GM19395 (cell line): ENCODE measurements around the gene CCDC194.
"Not testable (repeated sequence)": the region's sequence is repeated elsewhere in the genome, so short reads cannot be mapped to it uniquely, and the experiment has no call there.

Experiments used
- ATAC-seq: cut with Tn5 transposase; IDR thresholded peaks from one replicate; pipeline ENCODE4 v1.9.1; 2021; ENCODE audit warnings: mild to moderate bottlenecking, moderate library complexity; ENCODE audit not compliant: unreplicated experiment

CCDC194 gene

DNA sequence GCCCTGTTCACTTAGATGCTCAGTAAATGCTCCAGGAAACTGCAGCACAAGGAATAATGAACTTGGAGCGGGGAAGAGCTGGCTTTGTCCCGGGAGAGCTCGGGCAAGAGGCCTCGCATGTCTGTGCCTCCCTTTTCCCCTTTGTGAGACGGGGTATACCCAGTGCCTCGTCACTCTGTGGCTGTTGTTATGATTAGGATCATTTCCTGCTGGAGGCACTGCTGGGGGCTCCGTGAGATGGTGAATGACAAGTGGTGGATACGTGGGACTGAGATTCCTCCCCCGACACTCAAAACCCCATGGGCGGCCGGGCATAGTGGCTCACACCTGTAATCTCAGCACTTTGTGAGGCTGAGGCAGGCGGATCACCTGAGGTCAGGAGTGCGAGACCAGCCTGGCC, 15.7 kb downstream of the CCDC194 start:
- ATAC-seq, result no peak

DNA sequence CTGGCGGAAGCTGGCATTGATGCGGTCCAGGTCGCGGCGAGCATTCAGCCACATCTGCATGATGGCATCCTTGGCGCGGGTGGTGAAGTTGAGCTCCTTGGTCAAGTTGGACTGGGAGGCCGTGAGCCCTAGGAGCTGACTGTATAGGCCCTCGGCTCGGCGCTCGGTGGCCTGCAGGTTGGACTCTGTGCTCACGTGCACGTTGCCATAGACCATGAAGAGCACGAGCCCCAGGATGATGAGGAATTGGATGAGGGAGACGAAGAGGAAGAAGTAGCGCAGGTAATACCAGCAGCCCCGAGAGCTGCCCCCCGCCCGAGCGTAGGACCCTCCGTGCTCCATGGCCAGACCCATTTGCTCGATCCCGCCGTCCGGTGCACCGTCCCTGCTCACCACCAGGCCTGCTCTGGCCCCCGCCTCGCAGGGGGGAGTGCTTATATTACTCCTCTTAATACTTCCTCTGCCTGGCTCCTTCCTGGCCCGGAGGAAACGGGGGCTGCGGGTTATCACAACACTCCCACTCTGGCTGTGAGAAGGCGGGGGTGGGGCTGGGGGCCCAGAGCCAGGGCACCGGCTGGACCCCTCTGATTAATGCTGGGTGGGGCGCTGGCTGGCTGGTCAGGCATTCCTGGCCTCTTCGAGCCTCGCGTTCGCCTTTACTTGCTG, 16.9 kb downstream of the CCDC194 start, which contains the start of gene PLVAP:
Gene PLVAP (minus strand): TSS at position 408 of the 666 bp plus-strand sequence. CDS start 54 bp downstream, at position 354.
- ATAC-seq, result no peak

DNA sequence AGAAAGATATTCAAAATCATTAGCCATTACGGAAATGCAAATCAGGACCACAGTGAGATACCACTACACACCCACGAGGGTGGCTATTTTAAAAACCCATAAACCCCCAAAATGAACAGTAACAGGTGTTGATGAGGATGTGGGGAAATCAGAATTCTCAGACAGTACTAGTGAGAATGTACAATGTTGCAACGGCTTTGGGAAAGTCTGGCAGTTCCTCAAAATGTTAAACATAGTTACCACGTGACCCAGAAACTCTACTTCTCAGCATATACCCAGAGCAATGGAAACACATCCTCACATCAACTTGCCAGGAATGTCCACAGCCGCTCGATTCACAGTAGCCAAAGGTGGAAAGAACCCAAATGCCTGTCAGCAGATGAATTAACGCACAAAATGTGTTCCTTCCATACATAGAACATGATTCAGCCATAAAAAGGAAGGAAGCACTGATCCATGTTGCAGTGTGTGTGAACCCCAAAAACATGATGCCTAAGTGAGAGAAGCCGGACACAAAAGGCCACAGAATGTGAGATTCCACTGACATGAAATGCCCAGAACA, 23.9 kb downstream of the CCDC194 start:
- ATAC-seq, result peak; percentile 86

DNA sequence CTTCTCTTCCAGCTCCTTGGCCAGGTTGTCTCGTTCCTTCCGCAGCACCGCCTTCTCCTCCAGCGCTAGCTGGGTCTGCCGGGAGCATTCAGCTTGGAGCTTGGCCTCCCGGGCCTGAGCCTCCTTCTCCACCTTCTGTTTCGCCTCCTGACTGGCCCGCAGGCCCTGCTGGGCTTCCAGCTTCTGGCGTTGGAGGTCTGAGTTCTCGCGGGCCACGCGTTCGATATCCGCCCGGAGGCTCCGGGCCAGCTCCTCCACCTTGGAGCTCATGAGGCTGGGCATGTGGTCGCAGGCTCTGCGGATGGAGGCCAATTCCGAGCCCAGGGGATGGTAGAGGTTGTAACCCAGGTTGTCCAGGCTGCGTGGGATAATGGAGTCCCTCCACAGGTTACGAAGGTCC, 28.6 kb downstream of the CCDC194 start:
- ATAC-seq, result no peak

DNA sequence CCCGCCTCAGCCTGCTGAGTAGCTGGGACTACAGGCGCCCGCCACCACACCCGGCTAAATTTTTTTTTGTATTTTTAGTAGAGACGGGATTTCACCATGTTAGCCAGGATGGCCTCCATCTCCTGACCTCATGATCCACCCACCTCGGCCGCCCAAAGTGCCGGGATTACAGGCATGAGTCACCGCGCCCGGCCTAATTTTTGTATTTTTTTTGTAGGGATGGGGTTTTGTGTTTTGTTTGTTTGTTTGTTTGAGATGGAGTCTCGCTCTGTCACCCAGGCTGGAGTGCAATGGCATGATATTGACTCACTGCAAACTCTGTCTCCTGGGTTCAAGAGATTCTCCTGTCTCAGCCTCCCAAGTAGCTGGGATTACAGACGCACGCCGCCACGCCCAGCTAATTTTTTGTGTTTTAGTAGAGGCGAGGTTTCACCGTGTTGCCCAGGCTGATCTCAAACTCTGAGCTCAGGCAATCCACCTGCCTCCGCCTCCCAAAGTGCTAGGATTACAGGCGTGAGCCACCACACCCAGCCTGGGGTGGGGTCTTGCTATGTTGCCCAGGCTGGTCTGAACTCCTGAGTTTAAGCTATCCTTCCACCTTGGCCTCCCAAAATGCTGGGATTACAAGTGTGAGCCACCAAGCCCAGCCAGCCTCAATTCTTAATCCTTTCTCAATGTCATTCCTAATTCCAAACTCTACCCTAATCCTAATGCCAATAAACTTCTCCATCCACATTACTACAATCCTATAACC, 30.0 kb downstream of the CCDC194 start:
- not testable (repeated sequence) for ATAC-seq

DNA sequence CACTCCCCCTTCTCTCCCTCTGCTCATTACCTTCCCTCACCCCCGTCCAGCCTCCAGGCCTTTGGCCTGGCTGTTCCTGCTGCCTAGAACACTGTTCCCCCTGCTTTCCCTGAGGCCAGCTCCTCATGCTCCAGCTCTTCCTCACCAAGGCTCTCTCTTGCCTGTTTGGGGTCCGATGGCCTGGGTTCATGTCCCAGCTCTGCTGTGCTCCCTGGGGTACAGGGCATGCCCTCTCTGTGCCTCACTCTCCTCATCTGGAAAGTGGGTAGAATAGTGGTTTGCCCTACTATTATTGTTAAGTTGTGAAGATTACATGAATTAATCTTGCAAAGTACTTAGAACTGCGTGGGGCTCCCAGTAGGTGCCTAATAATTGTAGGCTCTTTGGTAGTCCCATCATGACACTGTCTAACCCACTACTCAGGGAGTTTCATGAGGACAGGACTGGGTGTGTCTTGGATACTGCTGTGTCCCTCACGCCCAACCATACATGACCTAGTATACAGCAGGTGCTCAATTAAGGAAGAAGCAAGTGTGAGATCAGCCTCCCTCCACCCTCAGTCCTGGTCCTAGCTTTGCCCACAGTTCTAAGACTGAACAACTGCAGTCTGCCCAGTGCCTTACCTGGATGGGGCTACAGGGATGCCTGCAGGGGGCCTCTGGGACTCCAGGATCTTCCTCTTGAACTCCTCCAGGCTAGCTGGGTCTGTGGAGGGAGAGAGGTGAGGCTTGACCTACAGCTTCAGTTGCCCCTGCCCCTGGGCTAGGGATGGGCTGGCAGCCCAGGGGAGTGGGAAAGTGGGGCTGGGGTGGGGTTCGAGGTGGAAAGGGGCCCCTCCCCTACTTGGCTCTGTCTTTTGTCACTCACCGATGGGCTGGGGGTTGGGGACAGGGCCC, 33.8 kb downstream of the CCDC194 start:
- no peak for ATAC-seq

- no peak for ATAC-seq
Observed at GRCh38 chr19:17358395-17358794, 35.6 kb downstream of the CCDC194 start.

- ATAC-seq, result no peak
Observed at GRCh38 chr19:17357724-17358123, 36.3 kb downstream of the CCDC194 start.

DNA sequence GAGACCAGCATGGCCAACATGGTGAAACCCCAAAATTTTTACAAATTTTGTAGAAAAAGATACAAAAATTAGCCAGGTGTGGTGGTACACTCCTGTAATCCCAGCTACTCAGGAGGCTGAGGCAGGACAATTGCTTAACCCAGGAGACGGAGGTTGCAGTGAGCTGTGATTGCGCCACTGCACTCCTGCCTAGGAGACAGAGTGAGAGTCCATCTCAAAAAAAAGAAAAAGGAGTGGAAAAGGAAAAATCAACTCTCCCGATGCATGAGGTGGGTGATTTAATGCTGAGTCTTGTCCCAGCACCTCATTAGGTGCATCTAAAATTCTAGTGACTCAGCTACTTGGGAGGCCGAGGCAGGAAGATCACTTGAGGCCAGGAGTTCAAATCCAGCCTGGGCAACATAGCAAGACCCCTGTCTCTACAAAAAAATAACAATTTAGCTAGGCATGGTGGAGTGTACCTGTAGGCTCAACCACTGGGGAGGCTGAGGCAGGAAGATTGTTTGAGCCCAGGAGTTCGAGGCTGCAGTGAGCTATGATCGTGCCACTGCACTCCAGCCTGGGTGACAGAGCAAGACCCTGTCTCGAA, 36.8 kb downstream of the CCDC194 start:
- ATAC-seq, result no peak

GRCh38 chr19:17353386-17353785, 40.6 kb downstream of the CCDC194 start:
- ATAC-seq, result no peak

- no peak for ATAC-seq
Observed at GRCh38 chr19:17352608-17353280, 41.3 kb downstream of the CCDC194 start.

- no peak for ATAC-seq
Observed at GRCh38 chr19:17351815-17352435, 42.1 kb downstream of the CCDC194 start.

- ATAC-seq, result no peak
Observed at GRCh38 chr19:17348700-17349099, 45.3 kb downstream of the CCDC194 start.

GRCh38 chr19:17347877-17348276, 46.1 kb downstream of the CCDC194 start:
- no peak for ATAC-seq

- no peak for ATAC-seq
Observed at GRCh38 chr19:17347361-17347760, 46.6 kb downstream of the CCDC194 start.

DNA sequence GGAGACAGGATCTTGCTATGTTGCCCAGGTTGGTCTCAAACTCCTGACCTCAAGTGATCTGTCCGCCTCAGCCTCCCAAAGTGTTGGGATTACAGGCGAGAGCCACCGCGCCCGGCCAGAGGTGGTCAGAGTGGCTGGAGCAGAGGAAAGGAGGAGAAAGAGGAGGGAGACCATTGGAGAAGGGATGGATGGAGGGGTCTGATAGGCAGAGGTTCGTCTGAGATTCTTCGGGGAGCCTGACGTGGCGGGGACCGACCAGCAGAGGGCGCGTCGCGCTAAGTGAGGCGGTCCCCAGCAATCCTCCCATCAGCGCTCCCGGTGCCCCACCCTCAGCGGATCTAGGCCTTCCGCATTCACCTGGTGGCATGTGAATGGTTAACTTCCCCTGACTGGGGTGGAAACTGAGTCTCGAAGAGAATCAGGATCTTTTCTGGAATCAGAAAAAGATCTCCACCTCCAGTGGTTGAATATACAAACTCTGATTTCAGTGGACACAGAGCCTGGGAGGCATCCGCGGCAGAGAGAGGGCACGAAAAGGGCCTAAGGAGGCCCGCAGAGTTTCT, 47.8 kb downstream of the CCDC194 start:
- ATAC-seq, result no peak

GRCh38 chr19:17341845-17342244, 52.2 kb downstream of the CCDC194 start:
- no peak for ATAC-seq

- ATAC-seq, result no peak
Observed at GRCh38 chr19:17341386-17341785, 52.6 kb downstream of the CCDC194 start.

GRCh38 chr19:17340871-17341357, 53.1 kb downstream of the CCDC194 start:
- no peak for ATAC-seq
